CD14-positive monocyte (primary cell): ENCODE data around the gene PIP4K2A. TPM values are rescaled to one million over a fixed set of nuclear protein-coding genes. Genes with fewer than 3 reads are reported as not detected.

Experiments used
- DNase-seq, 3 donors: peaks; one replicate each; pipeline ENCODE4 v3.0.0-alpha.2; 2011 to 2022
- H2AFZ ChIP-seq: 2 replicates; pipeline ENCODE4 v1.6.0; 2012; ENCODE audit warnings: mild to moderate bottlenecking, low read depth, low read length, inconsistent platforms; ENCODE audit not compliant: insufficient read depth, poor library complexity, severe bottlenecking
- H3K27ac ChIP-seq, 2 donors: 1 replicate in 1 of 2; 2 replicates in 1 of 2; pipeline ENCODE4 v1.5.1; 2012 to 2013; ENCODE audit warnings: low read length in 2 of 2, control low read depth in 1 of 2, inconsistent platforms in 1 of 2, low read depth in 1 of 2, mild to moderate bottlenecking in 1 of 2
- H3K27me3 ChIP-seq, 2 donors: one replicate each; pipeline versions ENCODE4 v1.6.0 to v1.6.1; 2011 to 2013; ENCODE audit warnings: low read length in 2 of 2; ENCODE audit not compliant: control insufficient read depth in 2 of 2, insufficient read depth in 2 of 2
- H3K36me3 ChIP-seq, 2 donors: replicated peaks in 1 of 2; 1 replicate in 1 of 2; 2 replicates in 1 of 2; pipeline versions ENCODE4 v1.5.1 to v1.6.1; 2012 to 2013; ENCODE audit warnings: low read length in 2 of 2, control low read depth in 1 of 2, inconsistent platforms in 1 of 2, mild to moderate bottlenecking in 1 of 2; ENCODE audit not compliant: insufficient read depth in 2 of 2, control insufficient read depth in 1 of 2
- H3K4me1 ChIP-seq, 2 donors: 1 replicate in 1 of 2; 2 replicates in 1 of 2; pipeline versions ENCODE4 v1.5.1 to v1.6.1; 2012 to 2013; ENCODE audit warnings: low read length in 2 of 2, control low read depth in 1 of 2, inconsistent platforms in 1 of 2, mild to moderate bottlenecking in 1 of 2, moderate library complexity in 1 of 2; ENCODE audit not compliant: insufficient read depth in 2 of 2, control insufficient read depth in 1 of 2
- H3K4me2 ChIP-seq: replicated peaks from 2 replicates; pipeline ENCODE3; 2012; ENCODE audit warnings: low read length, moderate library complexity, mild to moderate bottlenecking; ENCODE audit not compliant: poor library complexity, severe bottlenecking; ENCODE audit errors: extremely low read depth
- H3K4me3 ChIP-seq, 3 experiments: fragments of 200-600 bp in 1 of 3; sonication (generic) in 1 of 3; replicated peaks in 1 of 3; 1 replicate in 2 of 3; 2 replicates in 1 of 3; pipeline ENCODE4 v1.5.1; 2011 to 2013; ENCODE audit warnings: low read length in 3 of 3, mild to moderate bottlenecking in 3 of 3, control low read depth in 2 of 3, low read depth in 2 of 3, inconsistent platforms in 1 of 3, moderate library complexity in 1 of 3
- H3K79me2 ChIP-seq: 2 replicates; pipeline ENCODE4 v1.6.0; 2012; ENCODE audit warnings: mild to moderate bottlenecking, control low read depth, inconsistent platforms, low read length, moderate library complexity; ENCODE audit not compliant: insufficient read depth
- H3K9ac ChIP-seq: 2 replicates; pipeline ENCODE4 v1.6.0; 2017; ENCODE audit warnings: low read length, mild to moderate bottlenecking; ENCODE audit not compliant: insufficient read depth, poor library complexity, severe bottlenecking
- H3K9me3 ChIP-seq, 2 donors: replicated peaks in 1 of 2; 1 replicate in 1 of 2; 2 replicates in 1 of 2; pipeline versions ENCODE4 v1.5.1 to v1.6.1; 2012 to 2013; ENCODE audit warnings: low read length in 2 of 2, control low read depth in 1 of 2; ENCODE audit not compliant: control insufficient read depth in 1 of 2, insufficient read depth in 1 of 2
- H4K20me1 ChIP-seq: 2 replicates; pipeline ENCODE4 v1.6.0; 2012; ENCODE audit warnings: mild to moderate bottlenecking, low read length, control low read depth, moderate library complexity; ENCODE audit not compliant: insufficient read depth
- H3K27ac Mint-ChIP-seq, 7 donors: one replicate each; pipeline ENCODE4 v1.8.0; 2020; ENCODE audit warnings: mild to moderate bottlenecking in 7 of 7, mixed read lengths in 7 of 7, moderate library complexity in 6 of 7, inconsistent platforms in 2 of 7
- H3K27me3 Mint-ChIP-seq, 3 donors: one replicate each; pipeline ENCODE4 v1.8.0; 2021 to 2022; ENCODE audit warnings: low read depth in 3 of 3, mild to moderate bottlenecking in 3 of 3, mixed read lengths in 3 of 3, moderate library complexity in 3 of 3, inconsistent platforms in 1 of 3
- H3K36me3 Mint-ChIP-seq, 2 donors: one replicate each; pipeline ENCODE4 v1.8.0; 2020; ENCODE audit warnings: mixed read lengths in 2 of 2, inconsistent platforms in 1 of 2, mild to moderate bottlenecking in 1 of 2
- H3K4me1 Mint-ChIP-seq: one replicate; pipeline ENCODE4 v1.8.0; 2020; ENCODE audit warnings: mild to moderate bottlenecking, mixed read lengths
- H3K4me3 Mint-ChIP-seq, 2 donors: one replicate each; pipeline ENCODE4 v1.8.0; 2020; ENCODE audit warnings: mild to moderate bottlenecking in 2 of 2, mixed read lengths in 2 of 2, moderate library complexity in 1 of 2
- H3K9me3 Mint-ChIP-seq, 7 donors: one replicate each; pipeline ENCODE4 v1.8.0; 2020 to 2022; ENCODE audit warnings: mixed read lengths in 7 of 7, mild to moderate bottlenecking in 6 of 7, moderate library complexity in 6 of 7, inconsistent platforms in 2 of 7
- WGBS: methylation state at CpG from one replicate; pipeline ENCODE4 v1.1.5; 2013; ENCODE audit warnings: missing lambda C conversion rate; ENCODE audit not compliant: insufficient coverage; 5-methylcytosine and 5-hydroxymethylcytosine counted together
- intact Hi-C, 2 donors: fragments of 100-400 bp; cut with micrococcal nuclease; formaldehyde crosslinking; loops; one replicate each; pipeline versions ENCODE4 v1.15.0 to v1.15.1; 2023
- polyA plus RNA-seq, 3 donors: library from polyadenylated mRNA; depleted of rRNA in 1 of 3; unstranded in 2 of 3; stranded (reverse) in 1 of 3; fragments of 300-500 nt in 2 of 3; fragments of >200 nt in 1 of 3; fragmentation: Illumina TruSeq in 2 of 3; gene quantifications; 1 replicate in 2 of 3; 2 replicates in 1 of 3; pipeline ENCODE4 v1.2.3, GENCODE V29; 2012 to 2021
- TF ChIP-seq, protein P1 (sequence below): fragments of 200-600 bp; IDR thresholded peaks from one replicate; pipeline ENCODE4 v1.8.0; 2022; ENCODE audit warnings: antibody characterized with exemption, mild to moderate bottlenecking

PIP4K2A gene
- polyA plus RNA-seq, 3 donors = 9.7 to 33.7 (median 16.6) TPM

DNA sequence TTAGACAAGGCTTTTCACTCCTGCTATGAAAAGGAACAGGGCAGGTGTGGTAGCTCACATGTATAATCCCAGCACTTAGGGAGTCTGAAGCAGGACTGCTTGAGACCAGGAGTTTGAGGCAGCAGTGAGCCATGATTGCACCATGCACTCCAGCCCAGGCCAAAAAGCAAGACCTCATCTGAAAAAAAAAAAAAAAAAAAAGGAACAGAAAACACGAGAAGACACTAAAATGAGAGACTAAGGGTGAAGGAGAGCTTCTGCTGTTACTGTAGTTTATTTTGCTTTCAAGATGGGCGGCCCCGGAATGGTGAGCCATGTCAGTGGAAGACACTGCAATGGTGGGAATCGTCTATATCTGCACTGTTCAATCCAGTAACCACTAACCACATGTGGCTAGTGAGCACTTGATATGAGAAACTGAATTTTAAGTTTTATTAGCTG lies 9.9 kb downstream of the PIP4K2A start:
- Mint-ChIP-seq H3K27me3 (peaks cover 0 to 4% (median 2%) of the 10 kb centered on the region in 3 donors), H3K27ac (peak overlapping the region; percentile 80 to 94 (median 90)), H3K9me3 (peaks cover 10 to 16% (median 11%) of the 10 kb centered on the region in 7 donors), H3K36me3 (peaks cover 25 to 36% of the 10 kb centered on the region in 2 donors), H3K4me1 (peaks cover 73% of the 10 kb centered on the region), H3K4me3 (peak overlapping the region; percentile 39 to 70)
- no CpG with 5 or more reads among the region's 4 CpGs for WGBS
- Histone ChIP-seq H2AFZ (peak overlapping the region; percentile 35), H3K27me3 (no peaks in the 10 kb centered on the region), H3K9me3 (peaks cover 6 to 11% of the 10 kb centered on the region in 2 donors), H3K9ac (peak overlapping the region; percentile 6), H4K20me1 (peaks cover 96% of the 10 kb centered on the region), H3K27ac (peak overlapping the region; percentile 64 to 65), H3K36me3 (no peaks in the 10 kb centered on the region), H3K4me2 (peak overlapping the region; percentile 36), H3K4me3 (peak overlapping the region in 1 of 3 experiments; percentile 45), H3K4me1 (peaks cover 21 to 42% of the 10 kb centered on the region in 2 donors), H3K79me2 (peaks cover 100% of the 10 kb centered on the region)
- intact Hi-C loops = no loop called here
- peak; percentile 41 to 57 (median 46) for DNase-seq
- TF ChIP-seq, protein P1, sequence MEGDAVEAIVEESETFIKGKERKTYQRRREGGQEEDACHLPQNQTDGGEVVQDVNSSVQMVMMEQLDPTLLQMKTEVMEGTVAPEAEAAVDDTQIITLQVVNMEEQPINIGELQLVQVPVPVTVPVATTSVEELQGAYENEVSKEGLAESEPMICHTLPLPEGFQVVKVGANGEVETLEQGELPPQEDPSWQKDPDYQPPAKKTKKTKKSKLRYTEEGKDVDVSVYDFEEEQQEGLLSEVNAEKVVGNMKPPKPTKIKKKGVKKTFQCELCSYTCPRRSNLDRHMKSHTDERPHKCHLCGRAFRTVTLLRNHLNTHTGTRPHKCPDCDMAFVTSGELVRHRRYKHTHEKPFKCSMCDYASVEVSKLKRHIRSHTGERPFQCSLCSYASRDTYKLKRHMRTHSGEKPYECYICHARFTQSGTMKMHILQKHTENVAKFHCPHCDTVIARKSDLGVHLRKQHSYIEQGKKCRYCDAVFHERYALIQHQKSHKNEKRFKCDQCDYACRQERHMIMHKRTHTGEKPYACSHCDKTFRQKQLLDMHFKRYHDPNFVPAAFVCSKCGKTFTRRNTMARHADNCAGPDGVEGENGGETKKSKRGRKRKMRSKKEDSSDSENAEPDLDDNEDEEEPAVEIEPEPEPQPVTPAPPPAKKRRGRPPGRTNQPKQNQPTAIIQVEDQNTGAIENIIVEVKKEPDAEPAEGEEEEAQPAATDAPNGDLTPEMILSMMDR = no peak

DNA sequence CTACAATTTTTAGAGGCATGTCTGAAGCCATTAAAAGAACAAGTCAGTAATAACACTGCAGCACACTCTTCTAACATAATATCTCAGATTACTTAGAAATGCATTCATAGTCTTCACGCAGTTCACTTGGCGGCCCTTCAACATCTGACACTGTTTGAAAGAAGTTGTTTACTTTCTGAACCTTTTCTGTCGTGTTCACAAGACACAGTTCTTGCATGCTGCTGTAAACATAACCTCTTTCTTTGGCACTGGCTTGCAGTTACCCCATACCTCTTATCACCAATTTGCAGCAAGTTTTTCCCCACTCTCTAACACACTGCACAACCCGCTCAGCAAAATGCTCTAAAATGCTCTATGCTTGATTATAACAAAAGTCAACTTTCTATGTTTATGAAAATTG lies 12.0 kb downstream of the PIP4K2A start:
- H3K4me2 ChIP-seq = no peak overlapping the region
- no peak overlapping the region for H3K9ac ChIP-seq
- WGBS = 100% methylated on average over 1 of the region's 4 CpGs
- peaks cover 57% of the 10 kb centered on the region for H3K4me1 Mint-ChIP-seq
- H3K4me1 ChIP-seq = peaks cover 21 to 39% of the 10 kb centered on the region in 2 donors
- H3K36me3 ChIP-seq = no peaks in the 10 kb centered on the region
- H3K79me2 ChIP-seq = peaks cover 100% of the 10 kb centered on the region
- H3K4me3 ChIP-seq = no peak overlapping the region
- DNase-seq = no peak
- H3K36me3 Mint-ChIP-seq = peaks cover 17 to 25% of the 10 kb centered on the region in 2 donors
- no peak overlapping the region for H2AFZ ChIP-seq
- H3K9me3 ChIP-seq = peaks cover 6 to 11% of the 10 kb centered on the region in 2 donors
- H3K27me3 ChIP-seq = no peaks in the 10 kb centered on the region
- no peak overlapping the region for H3K27ac ChIP-seq
- intact Hi-C loops = no loop called here
- H4K20me1 ChIP-seq = peaks cover 95% of the 10 kb centered on the region
- peaks cover 0 to 4% (median 2%) of the 10 kb centered on the region in 3 donors for H3K27me3 Mint-ChIP-seq
- TF ChIP-seq, protein P1 = no peak
- peak overlapping the region in 1 of 7 donors; percentile 0 for H3K27ac Mint-ChIP-seq
- H3K9me3 Mint-ChIP-seq = peaks cover 6 to 13% (median 10%) of the 10 kb centered on the region in 7 donors
- no peak overlapping the region for H3K4me3 Mint-ChIP-seq
